ENCODE measurements around the gene FAR1.

DNA sequence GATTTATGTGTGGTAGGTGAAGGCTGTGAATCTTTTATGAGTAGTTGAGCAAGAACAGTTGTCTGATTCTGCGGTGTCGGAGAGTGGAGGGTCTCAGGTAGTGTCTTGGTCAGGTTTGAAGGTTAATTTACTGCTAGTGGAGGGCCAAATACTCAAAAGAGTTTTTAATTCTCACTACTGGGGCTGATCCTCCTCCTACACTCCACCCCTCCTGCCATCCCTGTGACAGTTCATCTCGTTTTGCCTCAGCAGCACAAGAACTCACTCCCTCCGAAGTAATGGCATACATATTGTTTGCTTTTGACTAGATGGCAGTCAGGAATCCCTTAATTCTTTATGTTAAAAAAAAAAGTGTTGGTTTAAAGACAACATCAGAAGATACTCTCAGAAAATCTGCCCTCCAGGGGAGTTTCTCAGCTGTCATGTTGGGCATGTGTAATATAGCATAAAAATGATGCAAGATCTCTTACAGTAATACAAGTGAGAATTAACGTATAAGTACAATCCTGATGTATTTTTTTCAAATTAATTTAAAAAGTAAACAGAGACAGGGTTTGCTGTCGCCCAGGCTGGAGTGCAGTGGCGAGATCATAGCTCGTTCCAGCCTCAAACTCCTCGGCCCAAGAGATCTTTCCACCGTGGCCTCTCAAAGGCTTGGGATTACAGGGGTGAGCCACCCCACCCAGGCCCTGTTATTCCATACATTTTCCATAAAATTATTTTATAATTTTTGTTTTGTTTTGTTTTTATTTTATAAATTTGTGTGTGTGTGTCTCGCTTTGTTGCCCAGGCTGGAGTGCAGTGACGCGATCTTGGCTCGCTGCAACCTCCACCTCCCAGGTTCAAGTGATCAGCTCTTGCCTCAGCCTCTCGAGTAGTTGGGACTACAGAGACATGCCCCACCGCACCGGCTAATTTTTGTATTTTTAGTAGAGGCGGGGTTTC lies 1.3 kb downstream of the FAR1 start:
- TF ChIP-seq, protein P1, sequence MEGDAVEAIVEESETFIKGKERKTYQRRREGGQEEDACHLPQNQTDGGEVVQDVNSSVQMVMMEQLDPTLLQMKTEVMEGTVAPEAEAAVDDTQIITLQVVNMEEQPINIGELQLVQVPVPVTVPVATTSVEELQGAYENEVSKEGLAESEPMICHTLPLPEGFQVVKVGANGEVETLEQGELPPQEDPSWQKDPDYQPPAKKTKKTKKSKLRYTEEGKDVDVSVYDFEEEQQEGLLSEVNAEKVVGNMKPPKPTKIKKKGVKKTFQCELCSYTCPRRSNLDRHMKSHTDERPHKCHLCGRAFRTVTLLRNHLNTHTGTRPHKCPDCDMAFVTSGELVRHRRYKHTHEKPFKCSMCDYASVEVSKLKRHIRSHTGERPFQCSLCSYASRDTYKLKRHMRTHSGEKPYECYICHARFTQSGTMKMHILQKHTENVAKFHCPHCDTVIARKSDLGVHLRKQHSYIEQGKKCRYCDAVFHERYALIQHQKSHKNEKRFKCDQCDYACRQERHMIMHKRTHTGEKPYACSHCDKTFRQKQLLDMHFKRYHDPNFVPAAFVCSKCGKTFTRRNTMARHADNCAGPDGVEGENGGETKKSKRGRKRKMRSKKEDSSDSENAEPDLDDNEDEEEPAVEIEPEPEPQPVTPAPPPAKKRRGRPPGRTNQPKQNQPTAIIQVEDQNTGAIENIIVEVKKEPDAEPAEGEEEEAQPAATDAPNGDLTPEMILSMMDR (IDR thresholded peaks at IDR 0.05): no peak
- no peak for TF ChIP-seq POLR2A (IDR thresholded peaks at IDR 0.05)

Measured in body of pancreas (tissue), 4 donors.